Measurements from ENCODE around the gene ADCYAP1. TPM values are rescaled to one million over a fixed set of nuclear protein-coding genes. Genes with fewer than 3 reads are reported as not detected.

The ADCYAP1 gene
- total RNA-seq, 1 donor: not detected

- no peak for DNase-seq (ENCODE audit: insufficient read length, low spot score, missing footprints)
- Histone ChIP-seq H3K9me3 (ENCODE audit: low read depth, low read length) (no peaks in the 10 kb centered on the region), H4K20me1 (ENCODE audit: insufficient read depth, low read length) (no peaks in the 10 kb centered on the region), H3K4me2 (ENCODE audit: insufficient read depth, low read length) (no peak overlapping the region), H3K27ac (ENCODE audit: low read depth, low read length) (no peak overlapping the region), H3K79me2 (ENCODE audit: insufficient read depth, low read length) (no peaks in the 10 kb centered on the region), H3K27me3 (ENCODE audit: insufficient read depth, low read length) (no peaks in the 10 kb centered on the region), H3K4me3 (ENCODE audit: insufficient read depth, low read length) (no peak overlapping the region), H2AFZ (ENCODE audit: low read length) (no peak overlapping the region), H3K4me1 (ENCODE audit: insufficient read depth, low read length) (no peaks in the 10 kb centered on the region), H3K36me3 (ENCODE audit: insufficient read depth, low read length) (no peaks in the 10 kb centered on the region)
- no peak for TF ChIP-seq CTCF (IDR thresholded peaks at IDR 0.05; ENCODE audit: extremely low read depth, low read depth, low read length)
Observed at GRCh38 chr18:875912-876311, 28.8 kb upstream of the ADCYAP1 start.

- DNase-seq (ENCODE audit: insufficient read length, low spot score, missing footprints): no peak
- H3K79me2 ChIP-seq (ENCODE audit: insufficient read depth, low read length): no peaks in the 10 kb centered on the region
- no peaks in the 10 kb centered on the region for H4K20me1 ChIP-seq (ENCODE audit: insufficient read depth, low read length)
- no peak overlapping the region for H3K27ac ChIP-seq (ENCODE audit: low read depth, low read length)
- no peak overlapping the region for H2AFZ ChIP-seq (ENCODE audit: low read length)
- no peak for TF ChIP-seq CTCF (IDR thresholded peaks at IDR 0.05; ENCODE audit: extremely low read depth, low read depth, low read length)
- H3K9me3 ChIP-seq (ENCODE audit: low read depth, low read length): no peaks in the 10 kb centered on the region
- H3K4me2 ChIP-seq (ENCODE audit: insufficient read depth, low read length): no peak overlapping the region
- no peaks in the 10 kb centered on the region for H3K4me1 ChIP-seq (ENCODE audit: insufficient read depth, low read length)
- no peak overlapping the region for H3K4me3 ChIP-seq (ENCODE audit: insufficient read depth, low read length)
- H3K27me3 ChIP-seq (ENCODE audit: insufficient read depth, low read length): no peaks in the 10 kb centered on the region
- H3K36me3 ChIP-seq (ENCODE audit: insufficient read depth, low read length): no peaks in the 10 kb centered on the region
Observed at GRCh38 chr18:877238-877637, 27.4 kb upstream of the ADCYAP1 start.

- Histone ChIP-seq H3K36me3 (ENCODE audit: insufficient read depth, low read length) (no peaks in the 10 kb centered on the region), H3K4me1 (ENCODE audit: insufficient read depth, low read length) (no peaks in the 10 kb centered on the region), H3K27me3 (ENCODE audit: insufficient read depth, low read length) (no peaks in the 10 kb centered on the region), H3K79me2 (ENCODE audit: insufficient read depth, low read length) (no peaks in the 10 kb centered on the region), H3K4me3 (ENCODE audit: insufficient read depth, low read length) (no peak overlapping the region), H3K4me2 (ENCODE audit: insufficient read depth, low read length) (no peak overlapping the region), H3K27ac (ENCODE audit: low read depth, low read length) (no peak overlapping the region), H4K20me1 (ENCODE audit: insufficient read depth, low read length) (no peaks in the 10 kb centered on the region), H2AFZ (ENCODE audit: low read length) (no peak overlapping the region), H3K9me3 (ENCODE audit: low read depth, low read length) (no peaks in the 10 kb centered on the region)
- DNase-seq (ENCODE audit: insufficient read length, low spot score, missing footprints): no peak
- TF ChIP-seq CTCF (IDR thresholded peaks at IDR 0.05; ENCODE audit: extremely low read depth, low read depth, low read length): no peak
Observed at GRCh38 chr18:886076-886475, 18.6 kb upstream of the ADCYAP1 start.

- H3K79me2 ChIP-seq (ENCODE audit: insufficient read depth, low read length): no peaks in the 10 kb centered on the region
- H2AFZ ChIP-seq (ENCODE audit: low read length): no peak overlapping the region
- no peak for DNase-seq (ENCODE audit: insufficient read length, low spot score, missing footprints)
- TF ChIP-seq CTCF (IDR thresholded peaks at IDR 0.05; ENCODE audit: extremely low read depth, low read depth, low read length): no peak
- H3K4me2 ChIP-seq (ENCODE audit: insufficient read depth, low read length): no peak overlapping the region
- no peak overlapping the region for H3K4me3 ChIP-seq (ENCODE audit: insufficient read depth, low read length)
- no peaks in the 10 kb centered on the region for H4K20me1 ChIP-seq (ENCODE audit: insufficient read depth, low read length)
- H3K27me3 ChIP-seq (ENCODE audit: insufficient read depth, low read length): no peaks in the 10 kb centered on the region
- H3K36me3 ChIP-seq (ENCODE audit: insufficient read depth, low read length): no peaks in the 10 kb centered on the region
- no peaks in the 10 kb centered on the region for H3K9me3 ChIP-seq (ENCODE audit: low read depth, low read length)
- H3K4me1 ChIP-seq (ENCODE audit: insufficient read depth, low read length): no peaks in the 10 kb centered on the region
- H3K27ac ChIP-seq (ENCODE audit: low read depth, low read length): no peak overlapping the region
Observed at GRCh38 chr18:887716-888115, 17.0 kb upstream of the ADCYAP1 start.
